K562 (cell line): Measurements from ENCODE around the gene PARD3. TPM values are rescaled to one million over a fixed set of nuclear protein-coding genes. Genes with fewer than 3 reads are reported as not detected.

ENCODE experiments used
- ATAC-seq: fragments of 200-7000 bp; cut with Tn5 transposase; 3 replicates; pipeline ENCODE4 v1.9.1; 2020; ENCODE audit warnings: moderate library complexity
- BruUV-seq: library from RNA; stranded (reverse); fragments of 400-500 nt; replicated peaks from 2 replicates; lab custom pipeline; 2021; lab: Mats Ljungman, UMichigan
- CTCF ChIA-PET: fragments of 300-600 bp; formaldehyde crosslinking; extraction: SDS; loops from one replicate; lab custom pipeline; 2021; ENCODE audit warnings: low intra/inter-chr PET ratio; lab: Yijun Ruan, JAX
- POLR2A ChIA-PET: fragments of 300-600, 350-650 bp; sonication (Branson Sonifier 250); formaldehyde crosslinking; extraction: SDS; loops from one replicate; lab custom pipeline; 2021; ENCODE audit warnings: antibody characterized with exemption, inconsistent platforms; lab: Yijun Ruan, JAX
- DNase-seq, 4 experiments: peaks; one replicate each; pipeline versions ENCODE4 v3.0.0 to v3.0.0-alpha.2; 2011 to 2018; ENCODE audit warnings: low spot score in 3 of 4, mixed read lengths in 3 of 4; ENCODE audit errors: extremely low read depth in 1 of 4
- FAIRE-seq: peaks from 2 replicates; lab custom pipeline; 2011; peaks lifted over from hg19 to GRCh38; lab: Jason Lieb, UNC
- H2AFZ ChIP-seq: 2 replicates; pipeline ENCODE4 v1.6.0; 2011; ENCODE audit warnings: low read depth, low read length, control low read depth, inconsistent platforms
- H3K27ac ChIP-seq: fragments of 200-600 bp; 3 replicates; pipeline ENCODE4 v1.8.0; 2011; ENCODE audit warnings: low read depth, mild to moderate bottlenecking, control low read depth, inconsistent platforms, low read length, moderate library complexity, mixed read lengths; ENCODE audit errors: extremely low read depth
- H3K27me3 ChIP-seq, 2 experiments: fragments of 300-600 bp in 1 of 2; 2 replicates in 1 of 2; 3 replicates in 1 of 2; pipeline versions ENCODE4 v1.6.0 to v1.8.0; 2011; ENCODE audit warnings: inconsistent platforms in 2 of 2, low read length in 2 of 2, mild to moderate bottlenecking in 1 of 2, mixed read lengths in 1 of 2, moderate library complexity in 1 of 2; ENCODE audit not compliant: control insufficient read depth in 2 of 2, insufficient read depth in 2 of 2
- H3K36me3 ChIP-seq: fragments of 300-600 bp; 3 replicates; pipeline ENCODE4 v1.8.0; 2011; ENCODE audit warnings: mild to moderate bottlenecking, low read length, inconsistent platforms; ENCODE audit not compliant: control insufficient read depth, insufficient read depth
- H3K4me1 ChIP-seq, 2 experiments: fragments of 200-600 bp in 1 of 2; replicated peaks in 1 of 2; 2 replicates in 1 of 2; 3 replicates in 1 of 2; pipeline versions ENCODE4 v1.5.1 to v1.8.0; 2011; ENCODE audit warnings: inconsistent platforms in 2 of 2, low read length in 2 of 2, mild to moderate bottlenecking in 1 of 2, mixed read lengths in 1 of 2, moderate library complexity in 1 of 2; ENCODE audit not compliant: control insufficient read depth in 2 of 2, insufficient read depth in 2 of 2
- H3K4me2 ChIP-seq: 2 replicates; pipeline ENCODE4 v1.6.1; 2011; ENCODE audit warnings: low read length, control low read depth, inconsistent platforms, mixed read lengths; ENCODE audit not compliant: insufficient read depth
- H3K4me3 ChIP-seq: fragments of 200-600 bp; sonication (generic), shearing (Covaris generic); 2 replicates; pipeline ENCODE4 v1.5.1; 2016; ENCODE audit warnings: control low read depth, inconsistent platforms
- H3K79me2 ChIP-seq: fragments of 200-600 bp; 3 replicates; pipeline ENCODE4 v1.8.0; 2011; ENCODE audit warnings: low read length, inconsistent platforms; ENCODE audit not compliant: control insufficient read depth, insufficient read depth
- H3K9ac ChIP-seq, 2 experiments: 2 replicates each; pipeline versions ENCODE4 v1.6.0 to v1.6.1; 2011; ENCODE audit warnings: low read depth in 2 of 2, low read length in 2 of 2, control low read depth in 1 of 2, inconsistent platforms in 1 of 2, mild to moderate bottlenecking in 1 of 2, mixed read lengths in 1 of 2; ENCODE audit not compliant: insufficient read depth in 1 of 2
- H3K9me1 ChIP-seq: one replicate; pipeline ENCODE4 v1.6.0; 2011; ENCODE audit warnings: inconsistent platforms, mild to moderate bottlenecking, low read length, moderate library complexity; ENCODE audit not compliant: control insufficient read depth, insufficient read depth
- H3K9me3 ChIP-seq: replicated peaks from 2 replicates; pipeline ENCODE4 v1.5.1; 2011; ENCODE audit warnings: low read depth, low read length, inconsistent platforms; ENCODE audit not compliant: control insufficient read depth, insufficient read depth
- H4K20me1 ChIP-seq: replicated peaks from 2 replicates; pipeline ENCODE4 v1.6.1; 2011; ENCODE audit warnings: low read length, inconsistent platforms, mixed read lengths; ENCODE audit not compliant: control insufficient read depth, insufficient read depth
- BCL6 ChIP-seq: fragments of 250-450 bp; sonication (Bioruptor Pico); IDR thresholded peaks from 2 replicates; pipeline ENCODE4 v1.4.0; 2020
- BRF2 ChIP-seq: IDR thresholded peaks from 3 replicates; pipeline ENCODE4 v1.6.1; 2011; ENCODE audit warnings: borderline replicate concordance, mild to moderate bottlenecking; ENCODE audit not compliant: insufficient read length, insufficient read depth
- CAMTA2 ChIP-seq: fragments of 250-450 bp; sonication (Bioruptor Pico); conservative IDR thresholded peaks from 2 replicates; pipeline ENCODE4 v1.5.1; 2022
- CBFB ChIP-seq: sonication (generic); formaldehyde crosslinking; IDR thresholded peaks from 2 replicates; pipeline ENCODE4 v1.4.0; 2020; ENCODE audit warnings: mild to moderate bottlenecking, missing genetic modification reagents
- HMG20B ChIP-seq: fragments of 250-450 bp; sonication (Bioruptor Pico); IDR thresholded peaks from 2 replicates; pipeline ENCODE4 v1.5.0; 2021; ENCODE audit warnings: mild to moderate bottlenecking
- REST ChIP-seq, 2 experiments: fragments of 450-650 bp; formaldehyde crosslinking in 1 of 2; IDR thresholded peaks; 2 replicates each; pipeline versions ENCODE4 v1.4.0 to v1.6.1; 2014 to 2020; ENCODE audit warnings: mild to moderate bottlenecking in 2 of 2, borderline replicate concordance in 1 of 2, low read depth in 1 of 2
- SMAD3 ChIP-seq: fragments of 450-650 bp; formaldehyde crosslinking; conservative IDR thresholded peaks from 2 replicates; pipeline ENCODE4 v1.4.0; 2020; ENCODE audit warnings: mild to moderate bottlenecking
- TRIM25 ChIP-seq: fragments of 450-650 bp; IDR thresholded peaks from 2 replicates; pipeline ENCODE4 v1.7.0; 2016; ENCODE audit warnings: borderline replicate concordance
- WGBS: fragments of 100-300 bp; shearing (Covaris generic); methylation state at CpG from one replicate; pipeline ENCODE4 v1.1.6; 2016; ENCODE audit warnings: low coverage, mixed read lengths; ENCODE audit not compliant: insufficient coverage; ENCODE audit errors: missing lambda C conversion rate; 5-methylcytosine and 5-hydroxymethylcytosine counted together
- in situ Hi-C: fragments of 300-500 bp; cut with MboI; formaldehyde crosslinking; loops from 4 replicates; pipeline ENCODE4 v1.15.0; 2018; ENCODE audit warnings: inconsistent platforms, mixed read lengths
- intact Hi-C: fragments of 100-400 bp; cut with micrococcal nuclease; formaldehyde crosslinking; loops from 2 replicates; pipeline ENCODE4 v1.14.2; 2022
- polyA plus RNA-seq, 8 experiments: library from polyadenylated mRNA; depleted of rRNA in 4 of 8; stranded (reverse) in 5 of 8; unstranded in 3 of 8; fragments of >200 nt; fragmentation: Nextera tagmentation in 2 of 8; fragmentation: Illumina TruSeq in 1 of 8; extraction: Ambion mirVana in 2 of 8; extraction: Trizol in 1 of 8; gene quantifications; 2 replicates each; pipeline versions ENCODE4 v1.2.1 to v1.2.3, GENCODE V29; 2011 to 2014; ENCODE audit warnings: inconsistent platforms in 1 of 8, missing spikeins in 1 of 8
- total RNA-seq, 7 experiments: library from RNA; depleted of rRNA in 6 of 7; stranded (reverse); fragments of >200 nt in 6 of 7; fragmentation: Illumina TruSeq in 2 of 7; extraction: Trizol in 2 of 7; gene quantifications; 2 replicates each; pipeline versions ENCODE4 v1.2.1 to v1.2.3, GENCODE V29; 2011 to 2021; ENCODE audit warnings: low replicate concordance in 1 of 7
- TF ChIP-seq, protein P1 (sequence below): fragments of 450-650 bp; formaldehyde crosslinking; IDR thresholded peaks from 2 replicates; pipeline ENCODE4 v1.4.0; 2022; ENCODE audit warnings: missing genetic modification characterization

The PARD3 gene
- total and polyA plus RNA-seq, 9 of the 15 experiments (the other 6 are each of a cell fraction or from before 2014, with no cell fraction given), result 2.7 to 11.7 (median 7.7) TPM

DNA sequence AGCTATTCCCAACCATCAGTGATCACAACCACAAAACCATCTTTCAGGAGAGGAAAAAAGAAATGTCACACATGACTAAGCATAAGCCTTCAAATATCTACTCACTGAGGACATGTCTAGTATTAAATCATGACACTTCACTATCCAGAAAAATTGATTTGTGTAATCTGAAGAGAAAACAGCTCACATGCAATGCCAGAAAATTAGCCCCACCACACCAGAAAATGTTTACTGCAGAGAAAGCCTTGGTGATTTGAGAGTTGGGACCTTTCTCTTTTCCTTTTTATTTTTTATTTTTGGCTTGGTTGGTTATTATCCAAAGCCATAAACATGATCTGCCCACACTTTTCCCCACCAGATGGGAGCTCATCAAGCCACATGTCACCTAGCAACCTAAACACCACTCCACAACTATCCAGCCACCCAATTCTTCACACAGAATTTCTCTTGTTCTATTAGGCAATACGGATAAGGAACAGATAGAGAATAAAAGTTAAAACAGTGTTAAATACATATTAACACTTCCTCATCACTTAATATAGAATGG, 3.1 kb downstream of the PARD3 start:
- CTCF ChIA-PET, result no interaction called here
- in situ Hi-C loops, result no loop called here
- no peak overlapping the region for H3K27ac ChIP-seq
- TF ChIP-seq, protein P1, sequence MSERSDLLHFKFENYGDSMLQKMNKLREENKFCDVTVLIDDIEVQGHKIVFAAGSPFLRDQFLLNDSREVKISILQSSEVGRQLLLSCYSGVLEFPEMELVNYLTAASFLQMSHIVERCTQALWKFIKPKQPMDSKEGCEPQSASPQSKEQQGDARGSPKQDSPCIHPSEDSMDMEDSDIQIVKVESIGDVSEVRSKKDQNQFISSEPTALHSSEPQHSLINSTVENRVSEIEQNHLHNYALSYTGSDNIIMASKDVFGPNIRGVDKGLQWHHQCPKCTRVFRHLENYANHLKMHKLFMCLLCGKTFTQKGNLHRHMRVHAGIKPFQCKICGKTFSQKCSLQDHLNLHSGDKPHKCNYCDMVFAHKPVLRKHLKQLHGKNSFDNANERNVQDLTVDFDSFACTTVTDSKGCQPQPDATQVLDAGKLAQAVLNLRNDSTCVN (CRISPR knock-in tag), result no peak
- no peak for TF ChIP-seq BRF2
- no peak for TF ChIP-seq REST (IDR thresholded peaks at IDR 0.05; ENCODE audit: borderline replicate concordance)
- no peak for TF ChIP-seq REST (CRISPR knock-in tag; IDR thresholded peaks at IDR 0.05; ENCODE audit: low read depth)
- TF ChIP-seq BCL6, result no peak
- TF ChIP-seq HMG20B (CRISPR knock-in tag), result no peak
- no peak for TF ChIP-seq CAMTA2
- TF ChIP-seq TRIM25, result no peak
- TF ChIP-seq CBFB, result no peak
- no peak for TF ChIP-seq SMAD3 (CRISPR knock-in tag)

More for the DNA sequence above, 3.1 kb downstream of the PARD3 start:
- Histone ChIP-seq H3K27me3 (peaks cover 12 to 37% of the 10 kb centered on the region in 2 experiments), H3K4me1 (peaks cover 0 to 14% of the 10 kb centered on the region in 2 experiments; a peak in 3 of 5 replicates), H3K4me2 (no peak overlapping the region), H3K36me3 (no peaks in the 10 kb centered on the region), H3K9me1 (no peaks in the 10 kb centered on the region), H3K9me3 (no peaks in the 10 kb centered on the region), H3K79me2 (no peaks in the 10 kb centered on the region; the same call in 2 of the 3 replicates), H2AFZ (no peak overlapping the region), H3K4me3 (no peak overlapping the region), H3K9ac (no peak overlapping the region), H4K20me1 (peaks cover 12% of the 10 kb centered on the region)
- WGBS, result 58% methylated on average over 1 of the region's 1 CpG
- POLR2A ChIA-PET, result no interaction called here
- BruUV-seq, result no TSS peak
- no peak for FAIRE-seq
- DNase-seq, result no peak
- no peak for ATAC-seq
- intact Hi-C loops, result no loop called here
